OCI-M1 (cell line): ENCODE measurements around the gene ADNP2.

Source experiments
- DNase-seq: peaks from one replicate; lab custom pipeline; 2025; lab: John Stamatoyannopoulos, UW

ADNP2 gene

GRCh38 chr18:80171054-80171872, 62.2 kb downstream of the ADNP2 start:
- DNase-seq, result no peak

GRCh38 chr18:80172056-80172455, 63.0 kb downstream of the ADNP2 start:
- DNase-seq, result no peak

GRCh38 chr18:80173060-80173459, 64.0 kb downstream of the ADNP2 start:
- no peak for DNase-seq

- no peak for DNase-seq
These were observed 66.6 kb downstream of the ADNP2 start for GRCh38 chr18:80175451-80176204.

- no peak for DNase-seq
These were observed 67.4 kb downstream of the ADNP2 start for GRCh38 chr18:80176334-80177073.

- no peak for DNase-seq
These were observed 68.1 kb downstream of the ADNP2 start for GRCh38 chr18:80177128-80177527.

GRCh38 chr18:80178935-80179818, 70.1 kb downstream of the ADNP2 start:
- no peak for DNase-seq

- no peak for DNase-seq
These were observed 70.9 kb downstream of the ADNP2 start for GRCh38 chr18:80179857-80180558.

- DNase-seq, result no peak
These were observed 71.9 kb downstream of the ADNP2 start for GRCh38 chr18:80180778-80181564.

- no peak for DNase-seq
These were observed 72.8 kb downstream of the ADNP2 start for GRCh38 chr18:80181642-80182461.

- no peak for DNase-seq
These were observed 73.8 kb downstream of the ADNP2 start for GRCh38 chr18:80182855-80183254.

GRCh38 chr18:80183273-80184050, 74.4 kb downstream of the ADNP2 start:
- DNase-seq, result no peak

- DNase-seq, result no peak
These were observed 75.2 kb downstream of the ADNP2 start for GRCh38 chr18:80184243-80184772.

GRCh38 chr18:80185545-80185944, 76.5 kb downstream of the ADNP2 start:
- no peak for DNase-seq

- DNase-seq, result no peak
These were observed 79.0 kb downstream of the ADNP2 start for GRCh38 chr18:80187956-80188642.

GRCh38 chr18:80188643-80189530, 79.8 kb downstream of the ADNP2 start:
- DNase-seq, result no peak

GRCh38 chr18:80189531-80189865, 80.4 kb downstream of the ADNP2 start:
- DNase-seq, result no peak
